HG03064 (cell line): Measurements from ENCODE around the gene WDR53.
A peak's percentile ranks its signal among the peaks of the same experiment; 100 is the strongest.
"Not testable (repeated sequence)": the region's sequence is repeated elsewhere in the genome, so short reads cannot be mapped to it uniquely, and the experiment has no call there.

ENCODE experiments used
- ATAC-seq: cut with Tn5 transposase; IDR thresholded peaks from one replicate; pipeline ENCODE4 v1.9.1; 2021; ENCODE audit warnings: low read depth; ENCODE audit not compliant: unreplicated experiment

WDR53 gene

GRCh38 chr3:196568246-196569002 lies at the start of gene WDR53, which contains the start of gene FBXO45:
WDR53 (minus strand) TSS chr3:196568554; CDS start chr3:196561475, 7,079 bp downstream.
FBXO45 (plus strand) TSS chr3:196568660; CDS start chr3:196568985, 325 bp downstream.
- peak; percentile 92 for ATAC-seq

- ATAC-seq: no peak
Observed at GRCh38 chr3:196617256-196617655, 48.9 kb upstream of the WDR53 start.

- ATAC-seq: not testable (repeated sequence)
Observed at GRCh38 chr3:196615234-196615633, 46.9 kb upstream of the WDR53 start.

GRCh38 chr3:196611761-196612483 lies 43.6 kb upstream of the WDR53 start:
- no peak for ATAC-seq

- ATAC-seq: no peak
Observed at GRCh38 chr3:196609805-196610515, 41.6 kb upstream of the WDR53 start.

GRCh38 chr3:196609343-196609775 lies 41.0 kb upstream of the WDR53 start:
- ATAC-seq: no peak

- no peak for ATAC-seq
Observed at GRCh38 chr3:196608693-196609092, 40.3 kb upstream of the WDR53 start.

GRCh38 chr3:196604548-196604947 lies 36.2 kb upstream of the WDR53 start:
- no peak for ATAC-seq

GRCh38 chr3:196603683-196604082 lies 35.3 kb upstream of the WDR53 start:
- no peak for ATAC-seq

- ATAC-seq: no peak
Observed at GRCh38 chr3:196602673-196603072, 34.3 kb upstream of the WDR53 start.

- no peak for ATAC-seq
Observed at GRCh38 chr3:196600359-196600758, 32.0 kb upstream of the WDR53 start.

- ATAC-seq: no peak
Observed at GRCh38 chr3:196599734-196600128, 31.4 kb upstream of the WDR53 start.

GRCh38 chr3:196597971-196598733 lies 29.8 kb upstream of the WDR53 start:
- not testable (repeated sequence) for ATAC-seq

GRCh38 chr3:196596355-196596754 lies 28.0 kb upstream of the WDR53 start:
- no peak for ATAC-seq

GRCh38 chr3:196590279-196590678 lies 21.9 kb upstream of the WDR53 start:
- ATAC-seq: no peak

- no peak for ATAC-seq
Observed at GRCh38 chr3:196585044-196585757, 16.8 kb upstream of the WDR53 start.

GRCh38 chr3:196572389-196572788 lies 4.0 kb upstream of the WDR53 start:
- no peak for ATAC-seq

GRCh38 chr3:196570332-196570731 lies 2.0 kb upstream of the WDR53 start:
- not testable (repeated sequence) for ATAC-seq

- ATAC-seq: peak; percentile 42
Observed at GRCh38 chr3:196569003-196569516, 706 bp upstream of the WDR53 start.
